SK-N-SH (cell line): ENCODE measurements around the gene BIRC5. TPM values are rescaled to one million over a fixed set of nuclear protein-coding genes. Genes with fewer than 3 reads are reported as not detected.

Experiments used
- CTCF ChIA-PET: fragments of 300-600, 350-600 bp; formaldehyde crosslinking; extraction: SDS; loops from one replicate; lab custom pipeline; 2021; lab: Yijun Ruan, JAX
- POLR2A ChIA-PET: fragments of 350-600 bp; sonication (Branson Sonifier 250); formaldehyde crosslinking; extraction: SDS; loops from one replicate; lab custom pipeline; 2020; ENCODE audit warnings: antibody characterized with exemption, inconsistent platforms; lab: Yijun Ruan, JAX
- DNase-seq: peaks from one replicate; pipeline ENCODE4 v3.0.0; 2012
- H2AFZ ChIP-seq: fragments of 200-600 bp; sonication (generic); 2 replicates; pipeline ENCODE4 v1.8.1; 2016; ENCODE audit warnings: antibody characterized with exemption, mild to moderate bottlenecking, low read depth
- H3F3A ChIP-seq: fragments of 200-600 bp; sonication (generic); replicated peaks from 2 replicates; pipeline ENCODE3; 2016; ENCODE audit warnings: antibody characterized with exemption, mild to moderate bottlenecking; ENCODE audit not compliant: insufficient read depth
- H3K27ac ChIP-seq, 2 experiments: fragments of 200-500 bp in 1 of 2; fragments of 200-600 bp in 1 of 2; sonication (Bioruptor generic) in 1 of 2; sonication (generic), shearing (Covaris generic) in 1 of 2; 2 replicates each; pipeline versions ENCODE4 v1.5.1 to v1.6.1; 2014 to 2016; ENCODE audit warnings: low read depth in 2 of 2, inconsistent platforms in 1 of 2, low read length in 1 of 2, mild to moderate bottlenecking in 1 of 2, mixed read lengths in 1 of 2
- H3K27me3 ChIP-seq: fragments of 200-600 bp; sonication (generic), shearing (Covaris generic); 2 replicates; pipeline ENCODE4 v1.6.1; 2016; ENCODE audit warnings: mixed run types; ENCODE audit not compliant: insufficient read depth
- H3K36me3 ChIP-seq, 2 experiments: fragments of 200-500 bp in 1 of 2; fragments of 200-600 bp in 1 of 2; sonication (Bioruptor generic) in 1 of 2; sonication (generic) in 1 of 2; replicated peaks in 1 of 2; 2 replicates each; pipeline versions ENCODE3 to v1.5.1; 2014 to 2016; ENCODE audit warnings: low read length in 1 of 2, mild to moderate bottlenecking in 1 of 2; ENCODE audit not compliant: insufficient read depth in 2 of 2, control insufficient read depth in 1 of 2
- H3K4me1 ChIP-seq, 2 experiments: fragments of 200-500 bp in 1 of 2; fragments of 200-600 bp in 1 of 2; sonication (Bioruptor generic) in 1 of 2; sonication (generic), shearing (Covaris generic) in 1 of 2; 2 replicates each; pipeline versions ENCODE4 v1.5.1 to v1.6.1; 2014 to 2016; ENCODE audit warnings: low read depth in 1 of 2, low read length in 1 of 2, mixed run types in 1 of 2; ENCODE audit not compliant: insufficient read depth in 2 of 2, control insufficient read depth in 1 of 2
- H3K4me2 ChIP-seq: fragments of 200-600 bp; sonication (generic), shearing (Covaris generic); 2 replicates; pipeline ENCODE4 v1.6.1; 2017; ENCODE audit warnings: mixed run types
- H3K4me3 ChIP-seq, 2 experiments: fragments of 200-500 bp in 1 of 2; fragments of 200-600 bp in 1 of 2; sonication (Bioruptor generic) in 1 of 2; sonication (generic), shearing (Covaris generic) in 1 of 2; 2 replicates each; pipeline versions ENCODE4 v1.5.1 to v1.8.1; 2014 to 2016; ENCODE audit warnings: low read depth in 2 of 2, inconsistent platforms in 1 of 2, low read length in 1 of 2, mild to moderate bottlenecking in 1 of 2, mixed read lengths in 1 of 2, moderate library complexity in 1 of 2
- H3K79me2 ChIP-seq: fragments of 200-600 bp; sonication (generic); 2 replicates; pipeline ENCODE4 v1.8.1; 2017; ENCODE audit warnings: mild to moderate bottlenecking; ENCODE audit not compliant: insufficient read depth
- H3K9ac ChIP-seq: fragments of 200-600 bp; sonication (generic); 2 replicates; pipeline ENCODE4 v1.6.1; 2017; ENCODE audit warnings: mixed run types
- H3K9me2 ChIP-seq: fragments of 200-600 bp; sonication (generic); 2 replicates; pipeline ENCODE4 v1.6.1; 2017; ENCODE audit warnings: mixed run types
- H3K9me3 ChIP-seq: fragments of 200-600 bp; sonication (generic); 2 replicates; pipeline ENCODE4 v1.6.1; 2017; ENCODE audit warnings: mixed run types, mild to moderate bottlenecking, moderate library complexity
- H4K20me1 ChIP-seq: fragments of 200-600 bp; sonication (generic); 2 replicates; pipeline ENCODE4 v1.6.1; 2017; ENCODE audit warnings: mild to moderate bottlenecking, mixed run types; ENCODE audit not compliant: insufficient read depth
- EP300 ChIP-seq, 2 experiments: IDR thresholded peaks; 2 replicates each; pipeline versions ENCODE4 v1.4.0 to v1.6.1; 2012; ENCODE audit warnings: borderline replicate concordance in 1 of 2, low read depth in 1 of 2, low read length in 1 of 2
- EZH2phosphoT487 ChIP-seq: fragments of 200-600 bp; sonication (generic); IDR thresholded peaks from 2 replicates; pipeline ENCODE4 v1.6.1; 2017; ENCODE audit warnings: low read depth, mixed run types, mild to moderate bottlenecking, antibody characterized with exemption, moderate library complexity, borderline replicate concordance
- FOSL2 ChIP-seq: IDR thresholded peaks from 2 replicates; pipeline ENCODE4 v1.4.0; 2012; ENCODE audit warnings: low read depth, mild to moderate bottlenecking, moderate library complexity, borderline replicate concordance
- FOXJ3 ChIP-seq: sonication (generic); formaldehyde crosslinking; IDR thresholded peaks from 2 replicates; pipeline ENCODE4 v1.5.1; 2020; ENCODE audit warnings: mild to moderate bottlenecking, missing genetic modification reagents
- GABPA ChIP-seq: IDR thresholded peaks from 2 replicates; pipeline ENCODE4 v1.4.0; 2012; ENCODE audit warnings: low read depth, mild to moderate bottlenecking
- GATA2 ChIP-seq: sonication (generic); formaldehyde crosslinking; IDR thresholded peaks from 2 replicates; pipeline ENCODE4 v1.5.0; 2020; ENCODE audit warnings: mild to moderate bottlenecking, missing genetic modification reagents
- IRF3 ChIP-seq: fragments of 150-350 bp; IDR thresholded peaks from 2 replicates; pipeline ENCODE4 v1.6.1; 2016; ENCODE audit warnings: mild to moderate bottlenecking, low read depth, low read length
- MAX ChIP-seq: IDR thresholded peaks from 2 replicates; pipeline ENCODE4 v1.4.0; 2012; ENCODE audit warnings: low read depth
- MXI1 ChIP-seq: IDR thresholded peaks from 2 replicates; pipeline ENCODE4 v1.6.1; 2012; ENCODE audit warnings: mild to moderate bottlenecking, low read depth, low read length, improper control_type of control experiment
- RAD21 ChIP-seq: IDR thresholded peaks from 2 replicates; pipeline ENCODE4 v1.6.1; 2012; ENCODE audit warnings: mild to moderate bottlenecking, low read length
- REST ChIP-seq: IDR thresholded peaks from 2 replicates; pipeline ENCODE4 v1.6.1; 2012; ENCODE audit warnings: mild to moderate bottlenecking, low read depth, low read length, moderate library complexity
- RFX5 ChIP-seq: IDR thresholded peaks from 2 replicates; pipeline ENCODE4 v1.6.1; 2012; ENCODE audit warnings: mild to moderate bottlenecking, improper control_type of control experiment, low read length
- SIN3A ChIP-seq: IDR thresholded peaks from 2 replicates; pipeline ENCODE4 v1.6.1; 2012; ENCODE audit warnings: low read depth, mild to moderate bottlenecking, low read length, moderate library complexity, borderline replicate concordance
- TAF1 ChIP-seq: IDR thresholded peaks from 2 replicates; pipeline ENCODE4 v1.6.1; 2012; ENCODE audit warnings: low read depth, mild to moderate bottlenecking, low read length, moderate library complexity, borderline replicate concordance
- USF1 ChIP-seq: IDR thresholded peaks from 2 replicates; pipeline ENCODE4 v1.4.0; 2012; ENCODE audit warnings: low read depth, borderline replicate concordance
- YY1 ChIP-seq: IDR thresholded peaks from 2 replicates; pipeline ENCODE4 v1.4.0; 2012; ENCODE audit warnings: low read depth, mild to moderate bottlenecking
- WGBS: methylation state at CpG from one replicate; pipeline ENCODE4 v1.1.6; 2017; ENCODE audit warnings: low lambda C conversion rate; 5-methylcytosine and 5-hydroxymethylcytosine counted together
- polyA plus RNA-seq, 3 experiments: library from polyadenylated mRNA; depleted of rRNA; stranded (reverse); fragments of >200 nt; gene quantifications; 2 replicates each; pipeline ENCODE4 v1.2.3, GENCODE V29; 2012

BIRC5 gene
- polyA plus RNA-seq, 1 of the 3 experiments (the other 2 are of a cell fraction): 31.4 TPM

GRCh38 chr17:78185981-78186691 lies 27.9 kb upstream of the BIRC5 start:
- no peaks in the 10 kb centered on the region for H3K9me2 ChIP-seq
- peak overlapping the region; percentile 75; the same call in 1 of the 2 replicates for H3K9ac ChIP-seq
- H3K27ac ChIP-seq: no peak overlapping the region
- peaks cover 46% of the 10 kb centered on the region for H3K79me2 ChIP-seq
- no peaks in the 10 kb centered on the region for H3K9me3 ChIP-seq
- peaks cover 0 to 1% of the 10 kb centered on the region in 2 experiments for H3K36me3 ChIP-seq
- DNase-seq: peak; percentile 73
- peaks cover 7% of the 10 kb centered on the region; the same call in 1 of the 2 replicates for H4K20me1 ChIP-seq
- CTCF ChIA-PET: interaction anchor here (0.6 to 7.7 kb wide), 29 partner anchors 8 to 236 kb away, joined by 3 to 70 read pairs (median 4); partner anchors contain the start of genes SYNGR2 and TMC6
- peaks cover 7% of the 10 kb centered on the region in 2 experiments; a peak in 2 of 4 replicates for H3K4me1 ChIP-seq
- H3K4me3 ChIP-seq: peak overlapping the region; percentile 54 to 78; a peak in 3 of 4 replicates
- peak overlapping the region; percentile 87 for H3K4me2 ChIP-seq
- H2AFZ ChIP-seq: peak overlapping the region; percentile 40; the same call in 1 of the 2 replicates
- no peaks in the 10 kb centered on the region for H3K27me3 ChIP-seq
- TF ChIP-seq RFX5: no peak
- TF ChIP-seq SIN3A: no peak
- no peak for TF ChIP-seq RAD21
- no peak for TF ChIP-seq EZH2phosphoT487
- TF ChIP-seq MAX: no peak
- TF ChIP-seq YY1: no peak
- TF ChIP-seq EP300 (IDR thresholded peaks at IDR 0.05; ENCODE audit: borderline replicate concordance in 1 of 2, low read depth in 1 of 2, low read length in 1 of 2): no peak
- no peak for TF ChIP-seq USF1
- TF ChIP-seq IRF3: no peak
- H3F3A ChIP-seq: no peaks in the 10 kb centered on the region
- POLR2A ChIA-PET: interaction anchor here (0.6 to 1.4 kb wide), 6 partner anchors 12 to 1249 kb away, joined by 3 to 4 read pairs (median 3); no protein-coding TSS in a partner anchor
- WGBS: 59% methylated on average over 10 of the region's 10 CpGs

- no peaks in the 10 kb centered on the region for H3K9me2 ChIP-seq
- no peaks in the 10 kb centered on the region for H3K27me3 ChIP-seq
- H3K4me1 ChIP-seq: peaks cover 7% of the 10 kb centered on the region in 2 experiments; a peak in 2 of 4 replicates
- CTCF ChIA-PET: interaction anchor here (0.6 to 7.7 kb wide), 31 partner anchors 9 to 235 kb away, joined by 3 to 70 read pairs (median 4); partner anchors contain the start of genes SYNGR2 and TMC6
- peak within 1 kb of the TSS; percentile 87 for H3K4me2 ChIP-seq
- peak within 1 kb of the TSS; percentile 85 for H2AFZ ChIP-seq
- no peaks in the 10 kb centered on the region for H3F3A ChIP-seq
- H3K9ac ChIP-seq: peak within 1 kb of the TSS; percentile 75
- H3K4me3 ChIP-seq: peak within 1 kb of the TSS; percentile 54 to 78
- H3K27ac ChIP-seq: peak within 1 kb of the TSS; percentile 26 to 48; a peak in 2 of 4 replicates
- 7% methylated on average over 34 of the region's 57 CpGs for WGBS
- DNase-seq: peak; percentile 100
- peaks cover 46% of the 10 kb centered on the region for H3K79me2 ChIP-seq
- POLR2A ChIA-PET: interaction anchor here (0.6 to 1.4 kb wide), 5 partner anchors 12 to 250 kb away, joined by 3 to 4 read pairs (median 3); no protein-coding TSS in a partner anchor
- no peaks in the 10 kb centered on the region for H3K9me3 ChIP-seq
- peaks cover 0 to 7% of the 10 kb centered on the region in 2 experiments for H3K36me3 ChIP-seq
- peaks cover 7% of the 10 kb centered on the region; the same call in 1 of the 2 replicates for H4K20me1 ChIP-seq
- TF ChIP-seq GATA2 (no peak), FOSL2 (no peak), REST (no peak), FOXJ3 (CRISPR knock-in tag) (no peak), TAF1 (peak; percentile 83), MXI1 (peak; percentile 99), RAD21 (peak; percentile 35), MAX (peak; percentile 67; the same call in 1 of the 2 replicates), GABPA (no peak)
Measured at GRCh38 chr17:78186692-78187595, 27.1 kb upstream of the BIRC5 start, which contains the start of the genes AFMID and TK1. TSS of gene AFMID (plus strand) at chr17:78187362. CDS start at chr17:78187371, 9 bp downstream. TSS of gene TK1 (minus strand) at chr17:78187052. CDS start at chr17:78186994, 58 bp downstream.
